HCT116 (cell line): ENCODE data around the gene NFIX. TPM values are rescaled to one million over a fixed set of nuclear protein-coding genes. Genes with fewer than 3 reads are reported as not detected.

ENCODE experiments used
- ATAC-seq: fragments of 200-7000 bp; cut with Tn5 transposase; 2 replicates; pipeline ENCODE4 v1.9.1; 2020; ENCODE audit warnings: mild to moderate bottlenecking, moderate library complexity
- BruUV-seq: library from RNA; stranded (reverse); fragments of 400-500 nt; replicated peaks from 2 replicates; lab custom pipeline; 2021; lab: Mats Ljungman, UMichigan
- CTCF ChIA-PET: fragments of 300-600 bp; sonication (Branson Sonifier 250); formaldehyde crosslinking; loops from one replicate; lab custom pipeline; 2021; ENCODE audit warnings: antibody characterized with exemption; lab: Charles Lee
- POLR2A ChIA-PET: fragments of 300-600, 350-600 bp; sonication (Branson Sonifier 250); formaldehyde crosslinking; loops from one replicate; lab custom pipeline; 2021; ENCODE audit warnings: antibody characterized with exemption; lab: Charles Lee
- RAD21 ChIA-PET, 2 experiments: fragments of 300-600 bp; sonication (Branson Sonifier 250); formaldehyde crosslinking; loops; one replicate each; lab custom pipeline; 2023; ENCODE audit warnings: low total read pairs in 2 of 2; ENCODE audit not compliant: uncharacterized antibody in 2 of 2, unreplicated experiment in 2 of 2, low non-redundant PET in 1 of 2; lab: Charles Lee
- DNase-seq: peaks from one replicate; pipeline ENCODE4 v3.0.0-alpha.2; 2010; ENCODE audit warnings: low read depth, low spot score
- H2AFZ ChIP-seq: fragments of 200-600 bp; shearing (Covaris generic), sonication (generic); 2 replicates; pipeline ENCODE4 v1.6.1; 2017; ENCODE audit warnings: low read depth, mixed run types, mixed read lengths, antibody characterized with exemption, low read length; ENCODE audit not compliant: poor library complexity, severe bottlenecking
- H3K27ac ChIP-seq: 2 replicates; pipeline ENCODE4 v1.5.1; 2012; ENCODE audit warnings: low read depth, low read length
- H3K27me3 ChIP-seq: fragments of 200-600 bp; sonication (generic); 2 replicates; pipeline ENCODE4 v1.6.1; 2016; ENCODE audit warnings: mixed run types, low read length, mixed read lengths; ENCODE audit not compliant: insufficient read depth
- H3K36me3 ChIP-seq, 2 experiments: fragments of 200-500 bp in 1 of 2; fragments of 200-600 bp in 1 of 2; sonication (Bioruptor generic) in 1 of 2; sonication (generic) in 1 of 2; 2 replicates each; pipeline versions ENCODE4 v1.5.1 to v1.6.1; 2014 to 2016; ENCODE audit warnings: low read length in 2 of 2, inconsistent platforms in 1 of 2, mixed read lengths in 1 of 2, mixed run types in 1 of 2; ENCODE audit not compliant: insufficient read depth in 2 of 2, control insufficient read depth in 1 of 2
- H3K4me1 ChIP-seq, 2 experiments: fragments of 200-600 bp in 1 of 2; sonication (generic) in 1 of 2; 2 replicates each; pipeline versions ENCODE4 v1.5.1 to v1.6.1; 2012 to 2017; ENCODE audit warnings: low read length in 2 of 2, inconsistent platforms in 1 of 2, mild to moderate bottlenecking in 1 of 2, mixed read lengths in 1 of 2, mixed run types in 1 of 2, moderate library complexity in 1 of 2; ENCODE audit not compliant: insufficient read depth in 2 of 2, control insufficient read depth in 1 of 2
- H3K4me2 ChIP-seq: fragments of 200-600 bp; sonication (generic); 2 replicates; pipeline ENCODE4 v1.6.1; 2017; ENCODE audit warnings: mixed run types, low read length, mixed read lengths
- H3K4me3 ChIP-seq, 2 experiments: fragments of 200-600 bp in 1 of 2; sonication (generic) in 1 of 2; replicated peaks in 1 of 2; 2 replicates each; pipeline ENCODE4 v1.5.1; 2011 to 2016; ENCODE audit warnings: low read length in 2 of 2, control low read depth in 1 of 2, low read depth in 1 of 2, mild to moderate bottlenecking in 1 of 2, mixed read lengths in 1 of 2, mixed run types in 1 of 2
- H3K79me2 ChIP-seq: fragments of 200-600 bp; sonication (generic); 2 replicates; pipeline ENCODE4 v1.6.1; 2017; ENCODE audit warnings: mild to moderate bottlenecking, mixed run types, low read length, moderate library complexity, mixed read lengths; ENCODE audit not compliant: insufficient read depth
- H3K9ac ChIP-seq: fragments of 200-600 bp; sonication (generic); 2 replicates; pipeline ENCODE4 v1.6.1; 2016; ENCODE audit warnings: low read length, mixed read lengths
- H3K9me2 ChIP-seq: fragments of 200-600 bp; sonication (generic), shearing (Covaris generic); 2 replicates; pipeline ENCODE4 v1.6.1; 2017; ENCODE audit warnings: mixed run types, mild to moderate bottlenecking, moderate library complexity; ENCODE audit not compliant: insufficient read depth
- H3K9me3 ChIP-seq, 2 experiments: fragments of 200-500 bp in 1 of 2; fragments of 200-600 bp in 1 of 2; sonication (Bioruptor generic) in 1 of 2; sonication (generic) in 1 of 2; 2 replicates each; pipeline ENCODE4 v1.6.1; 2014 to 2017; ENCODE audit warnings: low read length in 2 of 2, mixed read lengths in 2 of 2, inconsistent platforms in 1 of 2, low read depth in 1 of 2, mild to moderate bottlenecking in 1 of 2, mixed run types in 1 of 2, moderate library complexity in 1 of 2; ENCODE audit not compliant: control insufficient read depth in 1 of 2, insufficient read depth in 1 of 2
- H4K20me1 ChIP-seq: fragments of 200-600 bp; sonication (generic), shearing (Covaris generic); 2 replicates; pipeline ENCODE4 v1.6.1; 2017; ENCODE audit warnings: mixed run types, mild to moderate bottlenecking, moderate library complexity; ENCODE audit not compliant: insufficient read depth
- CBX3 ChIP-seq: IDR thresholded peaks from 2 replicates; pipeline ENCODE4 v1.6.1; 2012; ENCODE audit warnings: low read depth
- EGR1 ChIP-seq: IDR thresholded peaks from 2 replicates; pipeline ENCODE4 v1.6.1; 2012; ENCODE audit warnings: low read depth
- ELF1 ChIP-seq: IDR thresholded peaks from 2 replicates; pipeline ENCODE4 v1.6.1; 2012; ENCODE audit warnings: low read depth, borderline replicate concordance
- EZH2 ChIP-seq: fragments of 200-600 bp; sonication (generic); IDR thresholded peaks from 2 replicates; pipeline ENCODE4 v1.6.1; 2017; ENCODE audit warnings: antibody characterized with exemption, mixed run types
- EZH2phosphoT487 ChIP-seq: fragments of 200-600 bp; IDR thresholded peaks from 2 replicates; pipeline ENCODE4 v1.6.1; 2018; ENCODE audit warnings: antibody characterized with exemption, borderline replicate concordance
- FOSL1 ChIP-seq: IDR thresholded peaks from 2 replicates; pipeline ENCODE4 v1.6.1; 2012; ENCODE audit warnings: low read depth
- POLR2A ChIP-seq: IDR thresholded peaks from 2 replicates; pipeline ENCODE4 v1.7.0; 2011; ENCODE audit warnings: borderline replicate concordance; ENCODE audit not compliant: insufficient read depth, insufficient read length; ENCODE audit errors: extremely low read depth
- POLR2AphosphoS5 ChIP-seq: IDR thresholded peaks from 2 replicates; pipeline ENCODE4 v1.6.1; 2011; ENCODE audit warnings: mild to moderate bottlenecking, low read depth, low read length, moderate library complexity
- RAD21 ChIP-seq: IDR thresholded peaks from 2 replicates; pipeline ENCODE4 v1.6.1; 2012; ENCODE audit warnings: low read depth, mild to moderate bottlenecking
- SRF ChIP-seq: IDR thresholded peaks from 2 replicates; pipeline ENCODE4 v1.6.1; 2012; ENCODE audit warnings: low read depth
- TCF7L2 ChIP-seq: IDR thresholded peaks from 2 replicates; pipeline ENCODE4 v1.7.0; 2011; ENCODE audit warnings: borderline replicate concordance, inconsistent platforms; ENCODE audit not compliant: insufficient read depth, insufficient read length; ENCODE audit errors: extremely low read depth
- ZFX ChIP-seq: fragments of 450-650 bp; IDR thresholded peaks from 2 replicates; pipeline ENCODE4 v1.6.1; 2017
- ZNF274 ChIP-seq: fragments of 200-500 bp; sonication (Bioruptor generic); IDR thresholded peaks from 2 replicates; pipeline ENCODE4 v1.6.1; 2014; ENCODE audit warnings: mild to moderate bottlenecking, low read depth, low read length, inconsistent platforms
- intact Hi-C: fragments of 100-400 bp; cut with micrococcal nuclease; formaldehyde crosslinking; loops from 2 replicates; pipeline ENCODE4 v1.10.0; 2022
- total RNA-seq: library from RNA; stranded (reverse); gene quantifications from one replicate; pipeline ENCODE4 v1.2.1, GENCODE V29; 2021; ENCODE audit not compliant: unreplicated experiment
- TF ChIP-seq, protein P1 (sequence below): IDR thresholded peaks from 2 replicates; pipeline ENCODE4 v1.6.1; 2011; ENCODE audit warnings: mild to moderate bottlenecking, low read length, moderate library complexity; ENCODE audit not compliant: insufficient replicate concordance; ENCODE audit errors: extremely low read depth
- TF ChIP-seq, protein P2 (sequence below): IDR thresholded peaks from 2 replicates; pipeline ENCODE4 v1.6.1; 2012; ENCODE audit warnings: low read depth

Gene NFIX
- total RNA-seq, 1 experiment from 2014 or later = 34.8 TPM

DNA sequence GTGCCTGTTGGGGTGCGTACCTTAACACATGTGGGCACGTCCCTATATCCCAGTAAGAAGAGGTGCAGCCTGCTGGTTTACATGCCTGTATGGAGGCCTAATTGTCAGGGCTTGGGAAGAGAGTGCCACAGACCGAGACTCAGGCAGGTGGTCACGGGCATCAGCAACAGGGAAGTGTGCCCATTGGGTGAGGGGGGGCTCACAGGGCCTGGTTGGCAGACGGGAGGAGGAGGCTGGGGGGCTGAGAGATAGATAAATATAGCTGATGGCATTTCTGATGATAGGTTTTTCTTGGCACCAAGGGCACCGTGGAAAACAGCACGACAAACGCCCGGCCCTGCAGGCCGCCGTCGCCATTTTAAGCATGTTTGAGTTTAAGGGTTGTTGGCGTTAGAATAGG lies 37.6 kb downstream of the NFIX start:
- Histone ChIP-seq H3K9me2 (no peaks in the 10 kb centered on the region), H3K27me3 (no peaks in the 10 kb centered on the region), H2AFZ (no peak overlapping the region), H3K27ac (peak overlapping the region; percentile 18), H3K36me3 (no peaks in the 10 kb centered on the region), H3K4me2 (no peak overlapping the region), H3K79me2 (no peaks in the 10 kb centered on the region; the same call in 1 of the 2 replicates), H4K20me1 (no peaks in the 10 kb centered on the region), H3K4me1 (peaks cover 55 to 69% of the 10 kb centered on the region in 2 experiments), H3K9ac (no peak overlapping the region), H3K9me3 (no peaks in the 10 kb centered on the region), H3K4me3 (no peak overlapping the region)
- POLR2A ChIA-PET = interaction anchor here (1.3 to 1.7 kb wide), 2 partner anchors 21 kb away, joined by 5 to 16 read pairs; no protein-coding TSS in a partner anchor
- DNase-seq (no peak), ATAC-seq (no peak)
- BruUV-seq = no TSS peak
- intact Hi-C loops = loop anchor here (5.0 kb wide), 1 partner anchor 59 kb away; no protein-coding TSS in a partner anchor
- CTCF ChIA-PET = interaction anchor here (0.9 to 7.4 kb wide), 7 partner anchors 11 to 67 kb away, joined by 3 to 155 read pairs (median 10); no protein-coding TSS in a partner anchor
- TF ChIP-seq EZH2phosphoT487 = no peak
- TF ChIP-seq ELF1 = no peak
- no peak for TF ChIP-seq SRF
- TF ChIP-seq EZH2 = no peak
- no peak for TF ChIP-seq POLR2A
- TF ChIP-seq CBX3 = no peak
- TF ChIP-seq POLR2AphosphoS5 = no peak
- TF ChIP-seq RAD21 = no peak
- TF ChIP-seq TCF7L2 = no peak
- TF ChIP-seq ZFX = no peak
- no peak for TF ChIP-seq FOSL1
- TF ChIP-seq, protein P1, sequence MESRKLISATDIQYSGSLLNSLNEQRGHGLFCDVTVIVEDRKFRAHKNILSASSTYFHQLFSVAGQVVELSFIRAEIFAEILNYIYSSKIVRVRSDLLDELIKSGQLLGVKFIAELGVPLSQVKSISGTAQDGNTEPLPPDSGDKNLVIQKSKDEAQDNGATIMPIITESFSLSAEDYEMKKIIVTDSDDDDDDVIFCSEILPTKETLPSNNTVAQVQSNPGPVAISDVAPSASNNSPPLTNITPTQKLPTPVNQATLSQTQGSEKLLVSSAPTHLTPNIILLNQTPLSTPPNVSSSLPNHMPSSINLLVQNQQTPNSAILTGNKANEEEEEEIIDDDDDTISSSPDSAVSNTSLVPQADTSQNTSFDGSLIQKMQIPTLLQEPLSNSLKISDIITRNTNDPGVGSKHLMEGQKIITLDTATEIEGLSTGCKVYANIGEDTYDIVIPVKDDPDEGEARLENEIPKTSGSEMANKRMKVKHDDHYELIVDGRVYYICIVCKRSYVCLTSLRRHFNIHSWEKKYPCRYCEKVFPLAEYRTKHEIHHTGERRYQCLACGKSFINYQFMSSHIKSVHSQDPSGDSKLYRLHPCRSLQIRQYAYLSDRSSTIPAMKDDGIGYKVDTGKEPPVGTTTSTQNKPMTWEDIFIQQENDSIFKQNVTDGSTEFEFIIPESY = no peak
- TF ChIP-seq EGR1 = no peak
- no peak for TF ChIP-seq ZNF274
- TF ChIP-seq, protein P2, sequence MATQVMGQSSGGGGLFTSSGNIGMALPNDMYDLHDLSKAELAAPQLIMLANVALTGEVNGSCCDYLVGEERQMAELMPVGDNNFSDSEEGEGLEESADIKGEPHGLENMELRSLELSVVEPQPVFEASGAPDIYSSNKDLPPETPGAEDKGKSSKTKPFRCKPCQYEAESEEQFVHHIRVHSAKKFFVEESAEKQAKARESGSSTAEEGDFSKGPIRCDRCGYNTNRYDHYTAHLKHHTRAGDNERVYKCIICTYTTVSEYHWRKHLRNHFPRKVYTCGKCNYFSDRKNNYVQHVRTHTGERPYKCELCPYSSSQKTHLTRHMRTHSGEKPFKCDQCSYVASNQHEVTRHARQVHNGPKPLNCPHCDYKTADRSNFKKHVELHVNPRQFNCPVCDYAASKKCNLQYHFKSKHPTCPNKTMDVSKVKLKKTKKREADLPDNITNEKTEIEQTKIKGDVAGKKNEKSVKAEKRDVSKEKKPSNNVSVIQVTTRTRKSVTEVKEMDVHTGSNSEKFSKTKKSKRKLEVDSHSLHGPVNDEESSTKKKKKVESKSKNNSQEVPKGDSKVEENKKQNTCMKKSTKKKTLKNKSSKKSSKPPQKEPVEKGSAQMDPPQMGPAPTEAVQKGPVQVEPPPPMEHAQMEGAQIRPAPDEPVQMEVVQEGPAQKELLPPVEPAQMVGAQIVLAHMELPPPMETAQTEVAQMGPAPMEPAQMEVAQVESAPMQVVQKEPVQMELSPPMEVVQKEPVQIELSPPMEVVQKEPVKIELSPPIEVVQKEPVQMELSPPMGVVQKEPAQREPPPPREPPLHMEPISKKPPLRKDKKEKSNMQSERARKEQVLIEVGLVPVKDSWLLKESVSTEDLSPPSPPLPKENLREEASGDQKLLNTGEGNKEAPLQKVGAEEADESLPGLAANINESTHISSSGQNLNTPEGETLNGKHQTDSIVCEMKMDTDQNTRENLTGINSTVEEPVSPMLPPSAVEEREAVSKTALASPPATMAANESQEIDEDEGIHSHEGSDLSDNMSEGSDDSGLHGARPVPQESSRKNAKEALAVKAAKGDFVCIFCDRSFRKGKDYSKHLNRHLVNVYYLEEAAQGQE = no peak
- RAD21 ChIA-PET = interaction anchor here (0.7 to 3.5 kb wide), 5 partner anchors 22 to 61 kb away, joined by 4 to 30 read pairs (median 6); no protein-coding TSS in a partner anchor
